CD4-positive, CD25-positive, alpha-beta regulatory T cell (primary cell): ENCODE measurements around the gene PDE4D. TPM values are rescaled to one million over a fixed set of nuclear protein-coding genes. Genes with fewer than 3 reads are reported as not detected.

Source experiments
- ATAC-seq, 2 donors: fragments of 150-1000 bp; cut with Tn5 transposase; one replicate each; pipeline ENCODE4 v1.10.0; 2021; ENCODE audit warnings: low read depth in 2 of 2, moderate number of reproducible peaks in 2 of 2, moderate library complexity in 1 of 2
- DNase-seq, 3 donors: peaks; one replicate each; pipeline versions ENCODE4 v3.0.0 to v3.0.0-alpha.2; 2012 to 2022; ENCODE audit warnings: mixed read lengths in 1 of 3
- H3K27ac ChIP-seq: one replicate; pipeline ENCODE4 v1.7.0; 2013; ENCODE audit warnings: mild to moderate bottlenecking, low read length; ENCODE audit not compliant: insufficient read depth, poor library complexity, severe bottlenecking
- H3K27me3 ChIP-seq: one replicate; pipeline ENCODE4 v1.7.0; 2013; ENCODE audit warnings: low read length; ENCODE audit not compliant: control insufficient read depth, insufficient read depth
- H3K36me3 ChIP-seq: one replicate; pipeline ENCODE4 v1.7.0; 2013; ENCODE audit warnings: mild to moderate bottlenecking, low read length, moderate library complexity; ENCODE audit not compliant: control insufficient read depth, insufficient read depth
- H3K4me1 ChIP-seq: 2 replicates; pipeline ENCODE4 v1.7.0; 2013; ENCODE audit warnings: mild to moderate bottlenecking, low read length; ENCODE audit not compliant: insufficient read depth, control insufficient read depth, poor library complexity, severe bottlenecking
- H3K4me3 ChIP-seq: one replicate; pipeline ENCODE4 v1.7.0; 2013; ENCODE audit warnings: low read depth, mild to moderate bottlenecking, low read length, moderate library complexity
- H3K9me3 ChIP-seq, 2 experiments: 1 replicate in 1 of 2; 2 replicates in 1 of 2; pipeline ENCODE4 v1.7.0; 2013; ENCODE audit warnings: low read length in 2 of 2, mild to moderate bottlenecking in 1 of 2, moderate library complexity in 1 of 2; ENCODE audit not compliant: control insufficient read depth in 2 of 2
- H3K27ac Mint-ChIP-seq, 3 donors: one replicate each; pipeline ENCODE4 v1.8.0; 2020 to 2022; ENCODE audit warnings: mild to moderate bottlenecking in 3 of 3, mixed read lengths in 3 of 3, moderate library complexity in 2 of 3
- H3K27me3 Mint-ChIP-seq: one replicate; pipeline ENCODE4 v1.8.0; 2022; ENCODE audit warnings: mild to moderate bottlenecking, mixed read lengths
- H3K36me3 Mint-ChIP-seq: one replicate; pipeline ENCODE4 v1.8.0; 2020; ENCODE audit warnings: mixed read lengths
- H3K4me1 Mint-ChIP-seq, 4 donors: one replicate each; pipeline ENCODE4 v1.8.0; 2020 to 2022; ENCODE audit warnings: mixed read lengths in 4 of 4, mild to moderate bottlenecking in 1 of 4
- H3K4me3 Mint-ChIP-seq, 4 donors: one replicate each; pipeline ENCODE4 v1.8.0; 2020 to 2022; ENCODE audit warnings: mild to moderate bottlenecking in 4 of 4, mixed read lengths in 4 of 4, moderate library complexity in 3 of 4
- H3K9me3 Mint-ChIP-seq, 7 donors: one replicate each; pipeline ENCODE4 v1.8.0; 2020 to 2022; ENCODE audit warnings: mixed read lengths in 7 of 7, mild to moderate bottlenecking in 3 of 7, moderate library complexity in 2 of 7
- polyA plus RNA-seq, 4 donors: library from polyadenylated mRNA; unstranded; fragments of 300-500 nt; fragmentation: Illumina TruSeq; gene quantifications; one replicate each; pipeline ENCODE4 v1.2.3, GENCODE V29; 2021
- total RNA-seq: library from RNA; stranded (reverse); gene quantifications from one replicate; pipeline ENCODE4 v1.2.3, GENCODE V29; 2022

The PDE4D gene
- total and polyA plus RNA-seq, 5 donors from 2014 or later = 2.1 to 39.9 (median 4.8) TPM

DNA sequence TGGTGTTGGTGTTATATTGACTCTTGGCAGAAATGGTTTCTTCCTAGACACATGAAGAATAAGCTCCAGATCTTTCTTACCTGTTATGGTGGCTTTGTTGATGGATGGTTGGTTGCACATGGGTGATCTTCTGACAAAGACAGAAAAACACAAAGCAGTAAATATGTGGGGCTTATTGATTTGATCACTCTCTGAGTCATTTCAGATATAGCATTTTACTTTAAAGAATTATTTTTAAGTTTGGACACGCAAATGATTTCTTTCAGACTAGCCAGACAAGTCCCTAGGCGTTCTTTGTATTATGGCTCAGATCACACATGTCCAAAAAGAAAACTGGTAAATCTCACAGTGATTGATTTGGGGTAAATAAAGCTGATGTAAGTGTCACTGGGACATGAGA is 713.0 kb downstream of the PDE4D start:
- no peaks in the 10 kb centered on the region for H3K36me3 ChIP-seq
- H3K4me1 ChIP-seq = no peaks in the 10 kb centered on the region
- peaks cover 0 to 13% (median 8%) of the 10 kb centered on the region in 4 donors for H3K4me1 Mint-ChIP-seq
- H3K36me3 Mint-ChIP-seq = no peaks in the 10 kb centered on the region
- no peak overlapping the region for H3K4me3 ChIP-seq
- no peak overlapping the region for H3K27ac Mint-ChIP-seq
- H3K4me3 Mint-ChIP-seq = no peak overlapping the region
- H3K9me3 ChIP-seq = no peaks in the 10 kb centered on the region
- H3K27ac ChIP-seq = no peak overlapping the region
- H3K27me3 ChIP-seq = no peaks in the 10 kb centered on the region
- H3K27me3 Mint-ChIP-seq = peaks cover 8% of the 10 kb centered on the region
- ATAC-seq = no peak
- no peaks in the 10 kb centered on the region for H3K9me3 Mint-ChIP-seq
- no peak for DNase-seq

DNA sequence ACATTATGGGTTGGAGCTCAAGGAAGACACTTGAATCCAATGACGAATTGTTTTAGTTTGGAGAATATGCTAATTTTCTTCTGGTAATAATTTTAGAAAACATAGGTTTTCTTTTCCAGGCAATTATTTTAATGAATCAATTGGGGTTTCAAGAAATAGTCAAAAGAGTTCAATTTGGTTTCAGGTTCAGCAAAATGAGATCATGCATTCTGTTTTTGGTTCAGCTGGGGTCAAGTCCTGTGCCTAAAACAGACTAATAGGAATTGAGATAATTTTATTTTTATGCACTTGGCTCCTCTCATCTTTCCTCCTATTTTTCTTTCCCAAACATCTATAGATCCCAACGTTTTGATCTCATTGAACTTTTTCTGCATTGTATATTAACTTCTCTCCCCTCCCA is 713.8 kb downstream of the PDE4D start:
- ATAC-seq = no peak
- no peaks in the 10 kb centered on the region for H3K4me1 ChIP-seq
- Mint-ChIP-seq H3K4me1 (peaks cover 0 to 13% (median 8%) of the 10 kb centered on the region in 4 donors), H3K9me3 (no peaks in the 10 kb centered on the region), H3K27me3 (no peaks in the 10 kb centered on the region), H3K27ac (no peak overlapping the region), H3K4me3 (no peak overlapping the region), H3K36me3 (no peaks in the 10 kb centered on the region)
- H3K27ac ChIP-seq = no peak overlapping the region
- no peaks in the 10 kb centered on the region for H3K36me3 ChIP-seq
- H3K9me3 ChIP-seq = no peaks in the 10 kb centered on the region
- no peaks in the 10 kb centered on the region for H3K27me3 ChIP-seq
- no peak for DNase-seq
- H3K4me3 ChIP-seq = no peak overlapping the region

DNA sequence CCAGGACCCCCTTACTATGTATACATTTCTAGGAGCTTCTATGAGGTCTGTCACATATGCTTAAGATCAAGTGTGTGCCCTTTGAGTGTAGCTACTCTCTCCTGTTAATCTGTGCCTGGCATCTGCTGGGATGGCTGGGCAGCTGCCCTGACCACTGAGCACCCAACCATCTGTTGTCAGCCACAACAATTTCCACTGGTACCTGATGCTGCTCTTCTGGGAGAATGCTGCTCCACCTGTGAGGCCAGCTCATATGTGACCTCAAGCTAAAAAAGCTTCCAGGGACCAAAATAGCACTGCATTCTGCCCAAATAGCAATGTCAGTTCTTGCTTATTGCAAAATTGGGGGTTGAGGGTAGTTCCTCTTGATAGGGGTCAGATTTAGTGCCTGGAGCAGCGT is 715.0 kb downstream of the PDE4D start:
- Mint-ChIP-seq H3K4me3 (no peak overlapping the region), H3K4me1 (peaks cover 0 to 9% (median 8%) of the 10 kb centered on the region in 4 donors), H3K27me3 (peaks cover 7% of the 10 kb centered on the region), H3K27ac (no peak overlapping the region), H3K36me3 (no peaks in the 10 kb centered on the region), H3K9me3 (no peaks in the 10 kb centered on the region)
- ATAC-seq (no peak), DNase-seq (no peak)
- H3K27me3 ChIP-seq = no peaks in the 10 kb centered on the region
- H3K9me3 ChIP-seq = no peaks in the 10 kb centered on the region
- no peak overlapping the region for H3K27ac ChIP-seq
- H3K4me1 ChIP-seq = no peaks in the 10 kb centered on the region
- H3K36me3 ChIP-seq = no peaks in the 10 kb centered on the region
- no peak overlapping the region for H3K4me3 ChIP-seq

DNA sequence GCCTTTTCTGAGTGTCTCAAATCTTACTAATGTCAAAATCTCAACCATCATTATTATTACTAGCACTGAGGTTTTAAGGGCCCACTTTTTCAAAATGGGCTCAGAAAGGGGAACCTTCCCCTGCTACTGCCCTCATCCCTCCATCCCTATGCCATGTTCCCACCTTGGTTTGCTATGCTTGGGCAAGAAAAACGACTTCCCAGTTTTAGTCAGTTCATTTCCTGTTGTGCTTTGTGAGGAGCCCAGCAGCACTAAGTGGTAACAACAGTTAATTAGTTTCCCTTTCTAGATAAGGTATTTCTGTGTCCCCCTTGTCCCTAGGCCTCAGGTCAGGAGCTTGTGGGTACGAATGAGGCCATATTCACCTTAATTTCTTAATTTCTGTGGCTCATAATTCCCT is 715.5 kb downstream of the PDE4D start:
- Histone ChIP-seq H3K36me3 (no peaks in the 10 kb centered on the region), H3K27ac (no peak overlapping the region), H3K4me1 (no peaks in the 10 kb centered on the region), H3K9me3 (no peaks in the 10 kb centered on the region), H3K27me3 (no peaks in the 10 kb centered on the region), H3K4me3 (no peak overlapping the region)
- H3K36me3 Mint-ChIP-seq = no peaks in the 10 kb centered on the region
- H3K27ac Mint-ChIP-seq = no peak overlapping the region
- peaks cover 0 to 9% (median 8%) of the 10 kb centered on the region in 4 donors for H3K4me1 Mint-ChIP-seq
- no peak overlapping the region for H3K4me3 Mint-ChIP-seq
- ATAC-seq (no peak), DNase-seq (peak in 1 of 3 donors; percentile 27)
- peaks cover 7% of the 10 kb centered on the region for H3K27me3 Mint-ChIP-seq
- H3K9me3 Mint-ChIP-seq = no peaks in the 10 kb centered on the region

DNA sequence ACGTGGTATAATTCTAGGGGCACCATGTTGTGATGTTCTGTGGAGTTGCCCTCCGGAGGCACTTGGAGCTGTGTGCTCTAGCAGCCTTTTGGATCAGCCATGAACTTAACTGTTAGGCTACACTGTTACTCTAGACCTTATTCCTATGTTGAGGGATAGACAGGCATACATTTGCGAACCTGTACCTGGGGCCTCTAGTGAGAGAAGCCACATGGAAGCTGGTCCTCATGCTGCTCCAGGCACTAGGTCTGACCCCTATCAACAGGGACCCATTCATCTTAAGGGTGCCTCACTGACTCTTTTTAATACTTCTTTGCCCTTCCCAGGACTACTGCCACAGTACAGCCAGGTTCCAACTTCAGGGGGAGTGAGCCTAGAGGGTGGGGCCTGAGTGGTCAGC is 715.9 kb downstream of the PDE4D start:
- Mint-ChIP-seq H3K4me3 (no peak overlapping the region), H3K9me3 (no peaks in the 10 kb centered on the region), H3K36me3 (no peaks in the 10 kb centered on the region), H3K4me1 (peaks cover 0 to 9% (median 8%) of the 10 kb centered on the region in 4 donors), H3K27ac (no peak overlapping the region), H3K27me3 (peaks cover 7% of the 10 kb centered on the region)
- ATAC-seq (no peak), DNase-seq (no peak)
- H3K27me3 ChIP-seq = no peaks in the 10 kb centered on the region
- H3K36me3 ChIP-seq = no peaks in the 10 kb centered on the region
- H3K27ac ChIP-seq = no peak overlapping the region
- no peaks in the 10 kb centered on the region for H3K9me3 ChIP-seq
- H3K4me1 ChIP-seq = no peaks in the 10 kb centered on the region
- H3K4me3 ChIP-seq = no peak overlapping the region

DNA sequence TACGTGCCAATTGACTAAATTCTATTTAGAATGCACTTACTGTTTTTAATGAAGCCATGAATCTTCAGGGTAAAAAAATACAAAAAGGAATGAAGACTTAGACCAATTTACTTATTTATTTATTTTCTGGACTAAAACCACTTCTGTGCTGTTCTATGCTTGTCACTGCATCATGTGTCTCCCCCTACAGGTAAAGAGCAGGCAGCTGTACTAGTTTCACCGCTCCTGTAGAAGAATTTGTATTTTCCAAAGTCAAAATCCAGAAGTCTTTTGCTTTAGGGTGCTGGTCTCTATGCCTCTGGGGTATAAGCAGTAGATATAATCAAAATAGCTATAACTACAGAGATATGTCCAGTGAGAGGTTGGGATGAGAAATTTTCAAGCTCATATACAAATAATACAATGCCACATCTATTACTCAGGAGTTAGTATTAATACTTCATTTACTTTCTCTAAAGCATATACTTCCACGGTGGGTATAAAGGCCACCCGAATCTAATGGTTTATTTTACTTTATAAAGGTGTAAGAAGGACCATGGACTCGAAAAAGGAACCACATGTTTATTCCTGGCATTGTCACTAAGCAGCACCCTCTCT is 719.2 kb downstream of the PDE4D start:
- DNase-seq = peak in 2 of 3 donors; percentile 45 to 67
- H3K9me3 Mint-ChIP-seq = no peaks in the 10 kb centered on the region
- Histone ChIP-seq H3K4me1 (no peaks in the 10 kb centered on the region), H3K27ac (no peak overlapping the region), H3K27me3 (no peaks in the 10 kb centered on the region), H3K4me3 (no peak overlapping the region), H3K36me3 (no peaks in the 10 kb centered on the region), H3K9me3 (no peaks in the 10 kb centered on the region)
- H3K27ac Mint-ChIP-seq = no peak overlapping the region
- ATAC-seq = peak in 1 of 2 donors; percentile 57
- H3K4me3 Mint-ChIP-seq = no peak overlapping the region
- H3K4me1 Mint-ChIP-seq = peaks cover 0 to 9% (median 8%) of the 10 kb centered on the region in 4 donors
- peaks cover 12% of the 10 kb centered on the region for H3K27me3 Mint-ChIP-seq
- no peaks in the 10 kb centered on the region for H3K36me3 Mint-ChIP-seq

DNA sequence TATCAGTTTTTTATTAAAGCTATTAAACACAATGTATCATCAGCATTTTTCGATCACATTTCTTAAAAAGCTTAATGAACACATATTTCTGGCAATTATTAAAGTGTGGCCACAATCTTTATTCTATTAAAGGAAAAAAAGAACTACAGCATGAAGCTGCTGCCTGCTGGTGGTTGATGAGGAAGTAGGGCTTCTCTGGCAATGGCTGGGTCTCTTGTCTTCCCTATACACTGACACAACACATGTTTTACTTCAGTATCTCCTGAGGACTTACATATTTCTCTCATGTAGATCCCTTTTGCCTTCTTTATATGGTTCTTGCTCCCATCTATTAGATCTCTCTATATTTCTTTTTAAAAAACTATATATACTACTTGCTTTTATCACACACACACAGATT is 719.9 kb downstream of the PDE4D start:
- Histone ChIP-seq H3K36me3 (no peaks in the 10 kb centered on the region), H3K27me3 (no peaks in the 10 kb centered on the region), H3K9me3 (no peaks in the 10 kb centered on the region), H3K4me3 (no peak overlapping the region), H3K4me1 (no peaks in the 10 kb centered on the region), H3K27ac (no peak overlapping the region)
- Mint-ChIP-seq H3K27me3 (peaks cover 12% of the 10 kb centered on the region), H3K4me1 (peaks cover 0 to 8% (median 8%) of the 10 kb centered on the region in 4 donors), H3K36me3 (no peaks in the 10 kb centered on the region), H3K27ac (no peak overlapping the region), H3K4me3 (no peak overlapping the region), H3K9me3 (no peaks in the 10 kb centered on the region)
- ATAC-seq (no peak), DNase-seq (peak in 1 of 3 donors; percentile 12)

DNA sequence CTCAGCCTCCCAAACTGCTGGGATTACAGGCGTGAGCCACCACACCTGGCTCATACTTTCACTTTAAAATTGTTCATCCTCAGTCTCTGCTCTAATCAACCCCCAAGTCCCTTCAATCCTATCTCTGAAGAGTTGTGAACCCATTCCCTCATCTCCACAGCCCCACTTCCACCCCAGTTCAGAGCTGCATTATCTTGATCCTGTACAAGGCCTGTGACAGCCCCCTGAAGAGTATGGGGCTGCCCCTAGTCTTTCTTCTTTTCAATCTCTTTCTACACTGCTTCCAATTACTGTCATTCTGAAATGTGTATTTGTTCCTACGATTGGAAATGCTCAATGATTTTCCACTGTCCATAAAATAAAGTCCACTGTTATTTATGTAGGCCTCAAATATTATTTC is 722.4 kb downstream of the PDE4D start:
- Mint-ChIP-seq H3K4me1 (no peaks in the 10 kb centered on the region), H3K27me3 (peaks cover 12% of the 10 kb centered on the region), H3K27ac (no peak overlapping the region), H3K9me3 (peaks cover 0 to 1% (median 0%) of the 10 kb centered on the region in 7 donors), H3K4me3 (no peak overlapping the region), H3K36me3 (no peaks in the 10 kb centered on the region)
- Histone ChIP-seq H3K9me3 (no peaks in the 10 kb centered on the region), H3K4me1 (no peaks in the 10 kb centered on the region), H3K36me3 (no peaks in the 10 kb centered on the region), H3K27ac (no peak overlapping the region), H3K4me3 (no peak overlapping the region), H3K27me3 (no peaks in the 10 kb centered on the region)
- DNase-seq = peak in 1 of 3 donors; percentile 10
- ATAC-seq = no peak
